ENCODE measurements around the gene MED10. TPM values are rescaled to one million over a fixed set of nuclear protein-coding genes. Genes with fewer than 3 reads are reported as not detected.

The MED10 gene
- polyA plus RNA-seq, 1 donor (not counting 4 experiments of a cell fraction or from before 2014, with no cell fraction given): 38.8 TPM

- Histone ChIP-seq H3K27me3 (ENCODE audit: control insufficient read depth, extremely low read depth, insufficient read depth, low read length) (peaks cover 9% of the 10 kb centered on the region), H3K4me3 (ENCODE audit: control insufficient read depth in 2 of 3, extremely low read depth in 1 of 3, insufficient read depth in 2 of 3, low read depth in 1 of 3, low read length in 3 of 3) (no peak overlapping the region), H3K9me1 (ENCODE audit: control insufficient read depth, extremely low read depth, insufficient read depth, low read length) (no peaks in the 10 kb centered on the region), H3K9ac (ENCODE audit: control insufficient read depth, extremely low read depth, insufficient read depth, low read length) (no peak overlapping the region), H2AFZ (ENCODE audit: control insufficient read depth, low read length) (no peak overlapping the region), H3K4me1 (ENCODE audit: control insufficient read depth, extremely low read depth, insufficient read depth, low read length) (no peaks in the 10 kb centered on the region), H3K36me3 (ENCODE audit: control insufficient read depth in 2 of 2, extremely low read depth in 1 of 2, insufficient read depth in 2 of 2, low read length in 2 of 2) (no peaks in the 10 kb centered on the region), H3K79me2 (ENCODE audit: control insufficient read depth, insufficient read depth, low read length) (no peaks in the 10 kb centered on the region), H3K9me3 (ENCODE audit: control insufficient read depth, low read depth, low read length) (no peaks in the 10 kb centered on the region), H3K27ac (ENCODE audit: control insufficient read depth, insufficient read depth, low read length) (no peak overlapping the region), H3K4me2 (ENCODE audit: control insufficient read depth, extremely low read depth, insufficient read depth, low read depth, low read length) (no peak overlapping the region), H4K20me1 (ENCODE audit: control insufficient read depth, extremely low read depth, insufficient read depth, low read length) (no peaks in the 10 kb centered on the region)
- FAIRE-seq (no peak), DNase-seq (ENCODE audit: low read depth, low spot score) (no peak)
- dilution Hi-C loops (cut with MboI; ENCODE audit: extremely low pct_ligation_motif_present, low sequenced_read_pairs): no loop called here
- TF ChIP-seq EZH2 (IDR thresholded peaks at IDR 0.05; ENCODE audit: low read length): no peak
- TF ChIP-seq, protein P1, sequence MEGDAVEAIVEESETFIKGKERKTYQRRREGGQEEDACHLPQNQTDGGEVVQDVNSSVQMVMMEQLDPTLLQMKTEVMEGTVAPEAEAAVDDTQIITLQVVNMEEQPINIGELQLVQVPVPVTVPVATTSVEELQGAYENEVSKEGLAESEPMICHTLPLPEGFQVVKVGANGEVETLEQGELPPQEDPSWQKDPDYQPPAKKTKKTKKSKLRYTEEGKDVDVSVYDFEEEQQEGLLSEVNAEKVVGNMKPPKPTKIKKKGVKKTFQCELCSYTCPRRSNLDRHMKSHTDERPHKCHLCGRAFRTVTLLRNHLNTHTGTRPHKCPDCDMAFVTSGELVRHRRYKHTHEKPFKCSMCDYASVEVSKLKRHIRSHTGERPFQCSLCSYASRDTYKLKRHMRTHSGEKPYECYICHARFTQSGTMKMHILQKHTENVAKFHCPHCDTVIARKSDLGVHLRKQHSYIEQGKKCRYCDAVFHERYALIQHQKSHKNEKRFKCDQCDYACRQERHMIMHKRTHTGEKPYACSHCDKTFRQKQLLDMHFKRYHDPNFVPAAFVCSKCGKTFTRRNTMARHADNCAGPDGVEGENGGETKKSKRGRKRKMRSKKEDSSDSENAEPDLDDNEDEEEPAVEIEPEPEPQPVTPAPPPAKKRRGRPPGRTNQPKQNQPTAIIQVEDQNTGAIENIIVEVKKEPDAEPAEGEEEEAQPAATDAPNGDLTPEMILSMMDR (optimal IDR thresholded peaks at IDR 0.05 in 1 of 3, IDR thresholded peaks at IDR 0.05 in 1 of 3, conservative IDR thresholded peaks at IDR 0.05 in 1 of 3; ENCODE audit: extremely low read depth in 1 of 3, insufficient read depth in 2 of 3, low read length in 3 of 3): no peak
Observed at GRCh38 chr5:6389946-6390530, 11.7 kb upstream of the MED10 start.

DNA sequence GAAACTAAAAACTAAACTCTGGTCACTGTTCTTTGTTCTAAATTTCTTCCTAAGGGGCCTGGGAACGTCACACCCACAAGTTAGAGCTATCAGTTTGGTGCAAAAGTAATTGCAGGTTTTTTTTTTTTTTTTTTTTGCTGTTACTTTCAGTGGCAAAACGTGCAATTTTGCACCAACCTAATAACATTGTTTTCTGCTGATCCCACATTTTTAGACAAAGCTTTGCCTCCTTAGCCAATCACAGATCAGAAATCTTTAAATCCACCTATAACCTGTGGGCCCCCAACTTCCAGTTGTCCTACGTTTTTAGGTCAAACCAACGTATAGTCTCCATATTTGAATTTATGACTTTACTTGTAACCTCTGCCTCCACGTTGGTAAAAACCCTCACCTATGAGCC, 11.1 kb upstream of the MED10 start:
- H3K9ac ChIP-seq (ENCODE audit: control insufficient read depth, extremely low read depth, insufficient read depth, low read length): no peak overlapping the region
- no peak overlapping the region for H2AFZ ChIP-seq (ENCODE audit: control insufficient read depth, low read length)
- no peaks in the 10 kb centered on the region for H3K36me3 ChIP-seq (ENCODE audit: control insufficient read depth in 2 of 2, extremely low read depth in 1 of 2, insufficient read depth in 2 of 2, low read length in 2 of 2)
- no peak overlapping the region for H3K27ac ChIP-seq (ENCODE audit: control insufficient read depth, insufficient read depth, low read length)
- no peaks in the 10 kb centered on the region for H3K9me1 ChIP-seq (ENCODE audit: control insufficient read depth, extremely low read depth, insufficient read depth, low read length)
- H3K4me2 ChIP-seq (ENCODE audit: control insufficient read depth, extremely low read depth, insufficient read depth, low read depth, low read length): no peak overlapping the region
- DNase-seq (ENCODE audit: low read depth, low spot score) (no peak), FAIRE-seq (no peak)
- no peaks in the 10 kb centered on the region for H3K9me3 ChIP-seq (ENCODE audit: control insufficient read depth, low read depth, low read length)
- H3K79me2 ChIP-seq (ENCODE audit: control insufficient read depth, insufficient read depth, low read length): no peaks in the 10 kb centered on the region
- no peaks in the 10 kb centered on the region for H4K20me1 ChIP-seq (ENCODE audit: control insufficient read depth, extremely low read depth, insufficient read depth, low read length)
- dilution Hi-C loops (cut with MboI; ENCODE audit: extremely low pct_ligation_motif_present, low sequenced_read_pairs): no loop called here
- H3K4me3 ChIP-seq (ENCODE audit: control insufficient read depth in 2 of 3, extremely low read depth in 1 of 3, insufficient read depth in 2 of 3, low read depth in 1 of 3, low read length in 3 of 3): no peak overlapping the region
- no peaks in the 10 kb centered on the region for H3K4me1 ChIP-seq (ENCODE audit: control insufficient read depth, extremely low read depth, insufficient read depth, low read length)
- peaks cover 3% of the 10 kb centered on the region for H3K27me3 ChIP-seq (ENCODE audit: control insufficient read depth, extremely low read depth, insufficient read depth, low read length)
- TF ChIP-seq, protein P1 (optimal IDR thresholded peaks at IDR 0.05 in 1 of 3, IDR thresholded peaks at IDR 0.05 in 1 of 3, conservative IDR thresholded peaks at IDR 0.05 in 1 of 3; ENCODE audit: extremely low read depth in 1 of 3, insufficient read depth in 2 of 3, low read length in 3 of 3): no peak
- TF ChIP-seq EZH2 (IDR thresholded peaks at IDR 0.05; ENCODE audit: low read length): no peak

Data from keratinocyte (primary cell).